Dermis blood vessel endothelial cell (primary cell): ENCODE measurements around the gene FLYWCH1. TPM values are rescaled to one million over a fixed set of nuclear protein-coding genes. Genes with fewer than 3 reads are reported as not detected.

Experiments
- DNase-seq: peaks from one replicate; pipeline ENCODE4 v3.0.0; 2010
- total RNA-seq: library from RNA; depleted of rRNA; stranded (reverse); fragments of >200 nt; gene quantifications from 2 replicates; pipeline ENCODE4 v1.2.3, GENCODE V29; 2014

The FLYWCH1 gene
- 39.5 and 41.0 TPM in 2 replicates for total RNA-seq

GRCh38 chr16:2911638-2912329 lies at the start of gene FLYWCH1:
Gene FLYWCH1, plus strand, starts transcription at chr16:2911931. Its CDS starts 17,755 bp downstream, at chr16:2929686.
- DNase-seq = peak; percentile 99

- no peak for DNase-seq
Observed at GRCh38 chr16:2865651-2866050, 46.1 kb upstream of the FLYWCH1 start.

GRCh38 chr16:2866431-2866830 lies 45.3 kb upstream of the FLYWCH1 start:
- no peak for DNase-seq

GRCh38 chr16:2867661-2867986 lies 44.1 kb upstream of the FLYWCH1 start:
- DNase-seq = no peak

- DNase-seq = peak; percentile 96
Observed at GRCh38 chr16:2867987-2868789, 43.5 kb upstream of the FLYWCH1 start.

- no peak for DNase-seq
Observed at GRCh38 chr16:2871926-2872325, 39.8 kb upstream of the FLYWCH1 start.

- DNase-seq = no peak
Observed at GRCh38 chr16:2874032-2874911, 37.5 kb upstream of the FLYWCH1 start.

GRCh38 chr16:2874912-2875362 lies 36.8 kb upstream of the FLYWCH1 start:
- peak; percentile 86 for DNase-seq

- no peak for DNase-seq
Observed at GRCh38 chr16:2879854-2880508, 31.8 kb upstream of the FLYWCH1 start.

GRCh38 chr16:2881783-2882649 lies 29.7 kb upstream of the FLYWCH1 start:
- peak; percentile 31 for DNase-seq

- DNase-seq = peak; percentile 99
Observed at GRCh38 chr16:2882650-2883457, 28.9 kb upstream of the FLYWCH1 start, which contains the start of gene FLYWCH2. Gene FLYWCH2, plus strand, starts transcription at chr16:2883215. Its CDS starts 13,235 bp downstream, at chr16:2896450.

GRCh38 chr16:2883458-2883908 lies 28.2 kb upstream of the FLYWCH1 start:
- DNase-seq = peak; percentile 38

- DNase-seq = no peak
Observed at GRCh38 chr16:2884041-2884451, 27.7 kb upstream of the FLYWCH1 start.

- no peak for DNase-seq
Observed at GRCh38 chr16:2894231-2894630, 17.5 kb upstream of the FLYWCH1 start.

GRCh38 chr16:2895813-2896212 lies 15.9 kb upstream of the FLYWCH1 start:
- DNase-seq = no peak

- DNase-seq = no peak
Observed at GRCh38 chr16:2896480-2897010, 15.2 kb upstream of the FLYWCH1 start.

GRCh38 chr16:2897110-2897509 lies 14.6 kb upstream of the FLYWCH1 start:
- no peak for DNase-seq

- DNase-seq = no peak
Observed at GRCh38 chr16:2898831-2899563, 12.7 kb upstream of the FLYWCH1 start.

GRCh38 chr16:2899564-2900072 lies 12.1 kb upstream of the FLYWCH1 start:
- DNase-seq = no peak
